Ovary (tissue), 9 donors: ENCODE measurements around the gene ZER1. TPM values are rescaled to one million over a fixed set of nuclear protein-coding genes. Genes with fewer than 3 reads are reported as not detected.
A peak's percentile ranks its signal among the peaks of the same experiment; 100 is the strongest.

Source experiments
- DNase-seq, 5 donors: peaks; one replicate each; pipeline ENCODE4 v3.0.0-alpha.2; 2019 to 2020
- H3K27ac ChIP-seq, 2 donors: fragments of 200-600 bp; one replicate each; pipeline versions ENCODE4 v1.5.1 to v1.8.0; 2019 to 2022
- H3K27me3 ChIP-seq: fragments of 200-600 bp; one replicate; pipeline ENCODE4 v1.8.0; 2022
- H3K36me3 ChIP-seq: fragments of 200-600 bp; sonication (generic); one replicate; pipeline ENCODE4 v1.5.1; 2019
- H3K4me1 ChIP-seq: one replicate; pipeline ENCODE4 v1.8.1; 2013; ENCODE audit warnings: mild to moderate bottlenecking, moderate library complexity; ENCODE audit not compliant: insufficient read depth
- H3K4me3 ChIP-seq: fragments of 200-600 bp; sonication (generic); one replicate; pipeline ENCODE4 v1.5.1; 2017
- H3K9me3 ChIP-seq, 2 donors: fragments of 200-600 bp in 1 of 2; sonication (generic) in 1 of 2; one replicate each; pipeline versions ENCODE4 v1.5.1 to v1.8.1; 2013 to 2019; ENCODE audit warnings: mild to moderate bottlenecking in 1 of 2, moderate library complexity in 1 of 2
- EP300 ChIP-seq: sonication (generic); formaldehyde crosslinking; IDR thresholded peaks from one replicate; pipeline ENCODE4 v1.6.1; 2017; ENCODE audit warnings: antibody characterized with exemption
- POLR2A ChIP-seq: fragments of 450-650 bp; IDR thresholded peaks from one replicate; pipeline ENCODE4 v1.6.1; 2017; ENCODE audit warnings: antibody characterized with exemption, mild to moderate bottlenecking, moderate library complexity
- WGBS, 3 donors: extraction: QIAGEN DNeasy Blood & Tissue Kit in 1 of 3; methylation state at CpG; one replicate each; pipeline versions ENCODE4 v1.1.5 to v1.1.7; 2013 to 2017; 5-methylcytosine and 5-hydroxymethylcytosine counted together
- intact Hi-C, 4 donors: fragments of 100-400 bp; cut with DNase I; formaldehyde crosslinking; loops; one replicate each; pipeline versions ENCODE4 v1.11.0 to v1.15.1; 2022 to 2023
- polyA plus RNA-seq, 2 donors: library from polyadenylated mRNA; stranded (reverse); fragments of 200-250 nt in 1 of 2; fragments of 350-450 nt in 1 of 2; fragmentation: Illumina TruSeq in 1 of 2; extraction: RNeasy Lipid Tissue Mini Kit (QIAGEN cat#74804) in 1 of 2; gene quantifications; one replicate each; pipeline ENCODE4 v1.2.3, GENCODE V29; 2013 to 2014
- total RNA-seq, 7 donors: library from RNA; depleted of rRNA in 2 of 7; stranded (reverse); fragments of >200 nt in 2 of 7; fragmentation: NEBNext Ultra II Directional in 3 of 7; extraction: Animal tissue kit (Norgen Biotek cat#: 25700) in 3 of 7; gene quantifications; one replicate each; pipeline versions ENCODE4 v1.1.0 to v1.2.4, GENCODE V29; 2016 to 2023
- TF ChIP-seq, protein P1 (sequence below), 3 donors: fragments of 450-650 bp in 2 of 3; fragments of 200-600 bp in 1 of 3; IDR thresholded peaks; one replicate each; pipeline versions ENCODE4 v1.5.1 to v1.8.0; 2016 to 2022; ENCODE audit warnings: antibody characterized with exemption in 3 of 3, mild to moderate bottlenecking in 1 of 3
- donor health status: DM: no; HTN: no; CAD: no; lungs with moderate emphysema.
- donor health status: DM: no; HTN: no; CAD: no.
- donor health status: Bipolar disorder and iron deficiency.
- donor health status: DM: yes; HTN: yes; CAD: no.
- donor health status: DM: no; HTN: no; CAD: no.
- donor health status: DM: yes; HTN: yes; CAD: no.

Gene ZER1
- total and polyA plus RNA-seq, 9 donors: 16.3 to 46.1 (median 34.0) TPM

DNA sequence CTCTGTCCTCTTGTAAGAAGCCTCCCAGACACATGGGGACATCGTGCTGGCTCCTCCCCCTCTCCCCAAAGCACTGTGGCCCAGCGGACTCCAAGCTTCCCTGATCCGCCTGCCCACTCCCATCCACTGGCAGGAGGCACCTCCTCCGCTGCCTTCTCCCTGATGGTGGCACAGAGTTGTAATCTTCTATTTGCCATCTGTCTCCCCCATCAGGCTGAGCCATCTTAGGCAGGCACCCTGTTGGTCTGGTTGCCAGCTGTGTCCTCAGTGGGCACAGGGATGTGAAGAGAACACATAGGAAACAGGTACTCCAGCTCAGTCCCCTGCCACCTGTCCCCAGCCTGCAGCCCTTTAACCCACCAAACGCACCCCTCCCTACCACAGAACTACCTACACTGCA lies 42.4 kb downstream of the ZER1 start:
- H3K4me3 ChIP-seq: no peak overlapping the region
- no peaks in the 10 kb centered on the region for H3K4me1 ChIP-seq
- no peak for DNase-seq
- no peaks in the 10 kb centered on the region for H3K36me3 ChIP-seq
- no peak overlapping the region for H3K27ac ChIP-seq
- intact Hi-C loops: no loop called here
- no peaks in the 10 kb centered on the region for H3K27me3 ChIP-seq
- no peaks in the 10 kb centered on the region for H3K9me3 ChIP-seq
- TF ChIP-seq POLR2A: no peak
- TF ChIP-seq, protein P1, sequence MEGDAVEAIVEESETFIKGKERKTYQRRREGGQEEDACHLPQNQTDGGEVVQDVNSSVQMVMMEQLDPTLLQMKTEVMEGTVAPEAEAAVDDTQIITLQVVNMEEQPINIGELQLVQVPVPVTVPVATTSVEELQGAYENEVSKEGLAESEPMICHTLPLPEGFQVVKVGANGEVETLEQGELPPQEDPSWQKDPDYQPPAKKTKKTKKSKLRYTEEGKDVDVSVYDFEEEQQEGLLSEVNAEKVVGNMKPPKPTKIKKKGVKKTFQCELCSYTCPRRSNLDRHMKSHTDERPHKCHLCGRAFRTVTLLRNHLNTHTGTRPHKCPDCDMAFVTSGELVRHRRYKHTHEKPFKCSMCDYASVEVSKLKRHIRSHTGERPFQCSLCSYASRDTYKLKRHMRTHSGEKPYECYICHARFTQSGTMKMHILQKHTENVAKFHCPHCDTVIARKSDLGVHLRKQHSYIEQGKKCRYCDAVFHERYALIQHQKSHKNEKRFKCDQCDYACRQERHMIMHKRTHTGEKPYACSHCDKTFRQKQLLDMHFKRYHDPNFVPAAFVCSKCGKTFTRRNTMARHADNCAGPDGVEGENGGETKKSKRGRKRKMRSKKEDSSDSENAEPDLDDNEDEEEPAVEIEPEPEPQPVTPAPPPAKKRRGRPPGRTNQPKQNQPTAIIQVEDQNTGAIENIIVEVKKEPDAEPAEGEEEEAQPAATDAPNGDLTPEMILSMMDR (IDR thresholded peaks at IDR 0.05): no peak
- TF ChIP-seq EP300: no peak
- 71 to 79% (median 73%) methylated on average over 5 of the region's 5 CpGs for WGBS, 3 donors

DNA sequence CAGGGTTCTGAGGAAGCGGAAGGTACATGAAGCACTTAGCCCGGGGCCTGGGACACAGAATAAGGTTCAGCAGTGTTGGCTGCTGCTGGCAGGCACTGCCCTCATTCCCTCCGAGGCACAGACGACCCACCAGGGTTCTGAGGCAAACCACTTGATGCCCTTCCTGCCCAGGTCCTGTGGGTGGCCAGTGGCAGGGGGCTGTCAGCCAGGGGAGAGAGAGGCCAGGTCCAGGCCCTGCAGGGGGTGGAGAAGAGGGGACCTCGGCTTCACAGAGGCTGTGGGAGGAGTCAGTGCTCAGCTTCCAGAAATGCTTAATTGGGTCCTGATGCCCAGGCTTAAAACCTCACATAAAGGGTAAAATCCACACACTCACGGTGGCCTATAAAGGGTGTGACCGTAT lies 43.4 kb downstream of the ZER1 start:
- intact Hi-C loops: no loop called here
- no peaks in the 10 kb centered on the region for H3K36me3 ChIP-seq
- no peaks in the 10 kb centered on the region for H3K9me3 ChIP-seq
- no peaks in the 10 kb centered on the region for H3K4me1 ChIP-seq
- no peaks in the 10 kb centered on the region for H3K27me3 ChIP-seq
- no peak overlapping the region for H3K27ac ChIP-seq
- no peak overlapping the region for H3K4me3 ChIP-seq
- 56 to 66% (median 64%) methylated on average over 7 of the region's 7 CpGs for WGBS, 3 donors
- no peak for DNase-seq
- TF ChIP-seq EP300 (no peak), POLR2A (no peak)

DNA sequence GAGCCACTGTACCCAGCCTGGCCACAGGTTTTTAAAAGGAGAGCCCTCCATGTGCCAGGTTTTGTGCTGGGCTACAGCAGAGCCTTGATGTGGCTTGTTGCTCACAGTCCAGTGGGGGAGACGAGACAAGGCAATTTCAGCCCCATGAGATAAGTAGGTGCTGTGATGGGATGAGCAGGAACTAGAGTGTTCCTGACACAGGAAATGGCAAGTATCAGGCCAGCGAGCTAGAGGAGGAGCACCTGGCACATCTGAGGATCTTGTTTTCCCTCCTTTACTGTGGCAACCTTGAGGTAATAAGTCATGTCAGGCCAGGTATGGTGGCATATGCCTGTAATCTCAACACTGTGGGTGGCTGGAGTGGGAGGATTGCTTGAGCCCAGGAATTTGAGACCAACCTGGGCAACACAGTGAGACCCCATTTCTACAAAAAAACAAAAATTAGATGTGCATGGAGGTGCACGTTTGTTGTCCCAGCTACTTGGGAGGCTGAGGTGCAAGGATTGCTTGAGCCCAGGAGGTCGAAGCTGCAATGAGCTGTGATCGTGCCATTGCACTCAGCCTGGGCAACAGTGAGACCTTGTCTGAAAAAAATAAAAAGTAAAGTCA lies 44.0 kb downstream of the ZER1 start:
- H3K27ac ChIP-seq: no peak overlapping the region
- no peak for TF ChIP-seq EP300
- TF ChIP-seq, protein P1 (IDR thresholded peaks at IDR 0.05): no peak
- TF ChIP-seq POLR2A: no peak

DNA sequence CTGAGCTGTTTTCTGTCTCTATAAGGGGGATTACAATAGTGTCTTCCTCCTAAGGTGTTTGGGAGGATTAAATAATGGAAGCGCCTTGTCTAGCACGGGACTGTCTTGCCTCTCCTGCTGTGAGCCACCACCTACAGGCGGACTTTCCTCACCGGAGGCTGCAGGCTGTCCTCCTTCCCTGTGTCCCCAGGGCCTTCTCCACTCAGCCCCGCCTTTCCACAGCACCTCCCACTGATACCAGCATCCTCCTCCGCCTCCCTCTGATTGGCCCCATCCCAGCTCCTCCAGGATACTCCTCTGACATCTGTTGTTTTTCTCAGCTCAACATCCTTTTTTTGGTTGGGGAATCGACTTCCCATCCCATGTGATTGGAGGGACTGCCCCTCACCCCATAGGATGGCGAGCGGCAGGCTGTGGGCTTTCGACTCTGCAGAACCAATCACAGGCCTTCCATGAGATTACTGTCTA lies 46.9 kb downstream of the ZER1 start:
- H3K27ac ChIP-seq: peak overlapping the region in 1 of 2 donors; percentile 78
- WGBS, 3 donors: 6 to 10% (median 9%) methylated on average over 10 of the region's 10 CpGs

More for the DNA sequence above, 44.0 kb downstream of the ZER1 start:
- no peaks in the 10 kb centered on the region for H3K27me3 ChIP-seq
- H3K9me3 ChIP-seq: no peaks in the 10 kb centered on the region
- no peaks in the 10 kb centered on the region for H3K4me1 ChIP-seq
- DNase-seq: no peak
- no peaks in the 10 kb centered on the region for H3K36me3 ChIP-seq
- 80 to 86% (median 82%) methylated on average over 5 of the region's 5 CpGs for WGBS, 3 donors
- intact Hi-C loops: no loop called here
- no peak overlapping the region for H3K4me3 ChIP-seq

More for the DNA sequence above, 46.9 kb downstream of the ZER1 start:
- peak; percentile 63 to 80 (median 75) for DNase-seq
- H3K4me1 ChIP-seq: no peaks in the 10 kb centered on the region
- TF ChIP-seq POLR2A (no peak), EP300 (no peak)
- TF ChIP-seq, protein P1 (IDR thresholded peaks at IDR 0.05): no peak
- intact Hi-C loops: no loop called here
- no peaks in the 10 kb centered on the region for H3K9me3 ChIP-seq
- no peaks in the 10 kb centered on the region for H3K27me3 ChIP-seq
- no peaks in the 10 kb centered on the region for H3K36me3 ChIP-seq
- H3K4me3 ChIP-seq: peak overlapping the region; percentile 50
